GM13977 (cell line): ENCODE measurements around the gene PRR33.

Source experiments
- DNase-seq: peaks from one replicate; pipeline ENCODE4 v3.0.0; 2012; ENCODE audit warnings: low spot score
- CTCF ChIP-seq: IDR thresholded peaks from 2 replicates; pipeline ENCODE4 v1.5.1; 2012; ENCODE audit warnings: mild to moderate bottlenecking, control low read depth; ENCODE audit not compliant: insufficient read depth; ENCODE audit errors: extremely low read depth, missing control alignments
- in situ Hi-C: fragments of 300-500 bp; cut with MboI; formaldehyde crosslinking; loops from one replicate; pipeline ENCODE4 v1.12.0; 2022; ENCODE audit warnings: low sequenced_read_pairs, low pct_unique_long_range_greater_than_20kb, mixed read lengths, inconsistent platforms; ENCODE audit not compliant: unreplicated experiment

Gene PRR33

GRCh38 chr11:1844221-1845094 is 47.2 kb downstream of the PRR33 start:
- no peak for TF ChIP-seq CTCF
- no peak for DNase-seq
- in situ Hi-C loops, result no loop called here

GRCh38 chr11:1843796-1844195 is 47.9 kb downstream of the PRR33 start:
- no peak for TF ChIP-seq CTCF
- DNase-seq, result no peak
- in situ Hi-C loops, result no loop called here

- no peak for DNase-seq
- in situ Hi-C loops, result no loop called here
- TF ChIP-seq CTCF, result no peak
Measured at GRCh38 chr11:1843098-1843473, 48.6 kb downstream of the PRR33 start.

GRCh38 chr11:1842149-1843097 is 49.3 kb downstream of the PRR33 start:
- no peak for DNase-seq
- no peak for TF ChIP-seq CTCF
- in situ Hi-C loops, result no loop called here

- in situ Hi-C loops, result no loop called here
- no peak for DNase-seq
- TF ChIP-seq CTCF, result no peak
Measured at GRCh38 chr11:1841511-1842148, 50.1 kb downstream of the PRR33 start.

GRCh38 chr11:1840780-1841480 is 50.8 kb downstream of the PRR33 start:
- DNase-seq, result no peak
- in situ Hi-C loops, result no loop called here
- TF ChIP-seq CTCF, result no peak
